OCI-LY3 (cell line): ENCODE data around the gene SOS2.

Experiments used
- EZH2phosphoT487 ChIP-seq: fragments of 200-600 bp; shearing (Covaris generic); IDR thresholded peaks from 2 replicates; pipeline ENCODE4 v1.6.1; 2018; ENCODE audit warnings: antibody characterized with exemption, mixed run types, low read depth
- TF ChIP-seq, protein P1 (sequence below): fragments of 200-600, 300-600 bp; sonication (generic); IDR thresholded peaks from 2 replicates; pipeline ENCODE4 v1.5.1; 2014; ENCODE audit warnings: antibody characterized with exemption, low read length, low read depth

DNA sequence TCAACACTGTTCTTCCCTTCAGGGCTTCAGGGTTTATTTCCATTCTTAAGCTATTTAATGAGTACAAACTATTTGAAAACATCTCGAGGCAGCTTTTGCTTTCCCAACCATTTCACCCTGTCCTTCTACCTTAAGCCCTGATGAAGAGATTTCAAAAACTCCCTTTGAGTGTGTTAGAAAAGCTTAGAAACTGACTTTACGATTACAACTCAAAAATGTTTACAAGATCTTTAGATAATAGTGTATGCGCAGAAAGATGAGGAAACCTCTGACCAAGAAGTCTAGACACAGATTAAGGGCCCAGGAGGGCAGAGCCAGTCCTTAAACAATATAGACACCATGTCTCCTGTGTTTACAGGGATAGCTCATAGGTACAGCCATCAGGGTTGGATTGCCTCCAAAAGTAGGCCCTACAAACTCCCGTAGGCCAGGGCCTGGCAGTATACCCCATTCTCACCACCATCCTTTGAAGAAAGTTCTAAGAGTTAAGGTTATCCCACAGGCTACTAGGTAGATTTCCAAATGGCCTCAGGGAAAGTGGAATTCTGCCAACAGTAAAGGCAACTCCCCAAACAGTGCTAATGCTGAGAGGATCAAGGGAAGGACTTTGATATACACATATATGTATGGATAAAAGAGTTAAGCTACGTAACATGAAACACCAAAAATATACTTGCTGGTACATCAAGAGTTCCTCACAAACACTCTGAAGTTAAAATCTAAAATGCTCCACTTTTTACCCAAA is 11.4 kb upstream of the SOS2 start:
- TF ChIP-seq, protein P1, sequence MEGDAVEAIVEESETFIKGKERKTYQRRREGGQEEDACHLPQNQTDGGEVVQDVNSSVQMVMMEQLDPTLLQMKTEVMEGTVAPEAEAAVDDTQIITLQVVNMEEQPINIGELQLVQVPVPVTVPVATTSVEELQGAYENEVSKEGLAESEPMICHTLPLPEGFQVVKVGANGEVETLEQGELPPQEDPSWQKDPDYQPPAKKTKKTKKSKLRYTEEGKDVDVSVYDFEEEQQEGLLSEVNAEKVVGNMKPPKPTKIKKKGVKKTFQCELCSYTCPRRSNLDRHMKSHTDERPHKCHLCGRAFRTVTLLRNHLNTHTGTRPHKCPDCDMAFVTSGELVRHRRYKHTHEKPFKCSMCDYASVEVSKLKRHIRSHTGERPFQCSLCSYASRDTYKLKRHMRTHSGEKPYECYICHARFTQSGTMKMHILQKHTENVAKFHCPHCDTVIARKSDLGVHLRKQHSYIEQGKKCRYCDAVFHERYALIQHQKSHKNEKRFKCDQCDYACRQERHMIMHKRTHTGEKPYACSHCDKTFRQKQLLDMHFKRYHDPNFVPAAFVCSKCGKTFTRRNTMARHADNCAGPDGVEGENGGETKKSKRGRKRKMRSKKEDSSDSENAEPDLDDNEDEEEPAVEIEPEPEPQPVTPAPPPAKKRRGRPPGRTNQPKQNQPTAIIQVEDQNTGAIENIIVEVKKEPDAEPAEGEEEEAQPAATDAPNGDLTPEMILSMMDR: no peak
- no peak for TF ChIP-seq EZH2phosphoT487
